Right lobe of liver (tissue), 4 donors: ENCODE results near the gene INPP4B.

Source experiments
- CTCF ChIP-seq, 4 donors: fragments of 200-600 bp in 3 of 4; fragments of 450-650 bp in 1 of 4; IDR thresholded peaks; one replicate each; pipeline versions ENCODE4 v1.5.1 to v1.8.0; 2016 to 2022; ENCODE audit warnings: antibody characterized with exemption in 4 of 4, mild to moderate bottlenecking in 2 of 4
- POLR2A ChIP-seq: fragments of 450-650 bp; IDR thresholded peaks from one replicate; pipeline ENCODE4 v1.6.1; 2017; ENCODE audit warnings: antibody characterized with exemption, mild to moderate bottlenecking
- donor health status: DM: no; HTN: no; CAD: no.
- donor health status: DM: no; HTN: no; CAD: no.
- donor health status: DM: no; HTN: yes; CAD: no.

GRCh38 chr4:142549248-142549647 lies 296.9 kb downstream of the INPP4B start:
- TF ChIP-seq POLR2A (no peak), CTCF (IDR thresholded peaks at IDR 0.05) (no peak)
